Peyer's patch (tissue), 4 donors: ENCODE results near the gene PBX1.

Experiments used
- POLR2A ChIP-seq, 2 donors: fragments of 450-650 bp; IDR thresholded peaks; one replicate each; pipeline ENCODE4 v1.5.1; 2017; ENCODE audit warnings: antibody characterized with exemption in 2 of 2, mild to moderate bottlenecking in 2 of 2, moderate library complexity in 2 of 2
- TF ChIP-seq, protein P1 (sequence below), 6 experiments: fragments of 450-650 bp in 4 of 6; fragments of 200-600 bp in 2 of 6; sonication (generic) in 1 of 6; IDR thresholded peaks; one replicate each; pipeline ENCODE4 v1.5.1; 2017 to 2019; ENCODE audit warnings: antibody characterized with exemption in 6 of 6, mild to moderate bottlenecking in 3 of 6, moderate library complexity in 1 of 6

DNA sequence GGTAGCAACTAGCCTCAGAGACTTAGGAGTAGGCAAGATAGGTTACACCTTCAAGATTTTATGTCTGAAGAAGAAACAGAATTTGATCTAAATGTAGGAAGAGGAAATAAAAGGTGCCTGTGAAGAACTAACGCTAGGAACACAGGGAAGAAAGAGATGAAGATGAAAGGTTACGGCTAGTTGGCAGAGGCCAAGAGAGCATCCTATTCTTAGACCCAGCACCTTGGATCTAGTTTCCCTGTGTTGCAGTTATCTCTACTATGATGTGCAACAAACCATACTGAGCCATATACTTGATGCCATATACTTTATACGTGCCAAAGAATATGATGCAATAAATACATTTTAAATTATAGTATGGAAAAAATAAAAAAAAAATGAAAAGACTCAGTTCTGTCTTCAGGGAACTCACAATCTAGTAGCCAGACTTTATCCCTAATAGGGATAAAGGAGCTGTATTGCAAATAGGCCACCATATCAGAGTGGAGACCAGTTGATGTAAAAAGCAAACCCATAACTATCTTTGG is 181.1 kb downstream of the PBX1 start:
- TF ChIP-seq, protein P1, sequence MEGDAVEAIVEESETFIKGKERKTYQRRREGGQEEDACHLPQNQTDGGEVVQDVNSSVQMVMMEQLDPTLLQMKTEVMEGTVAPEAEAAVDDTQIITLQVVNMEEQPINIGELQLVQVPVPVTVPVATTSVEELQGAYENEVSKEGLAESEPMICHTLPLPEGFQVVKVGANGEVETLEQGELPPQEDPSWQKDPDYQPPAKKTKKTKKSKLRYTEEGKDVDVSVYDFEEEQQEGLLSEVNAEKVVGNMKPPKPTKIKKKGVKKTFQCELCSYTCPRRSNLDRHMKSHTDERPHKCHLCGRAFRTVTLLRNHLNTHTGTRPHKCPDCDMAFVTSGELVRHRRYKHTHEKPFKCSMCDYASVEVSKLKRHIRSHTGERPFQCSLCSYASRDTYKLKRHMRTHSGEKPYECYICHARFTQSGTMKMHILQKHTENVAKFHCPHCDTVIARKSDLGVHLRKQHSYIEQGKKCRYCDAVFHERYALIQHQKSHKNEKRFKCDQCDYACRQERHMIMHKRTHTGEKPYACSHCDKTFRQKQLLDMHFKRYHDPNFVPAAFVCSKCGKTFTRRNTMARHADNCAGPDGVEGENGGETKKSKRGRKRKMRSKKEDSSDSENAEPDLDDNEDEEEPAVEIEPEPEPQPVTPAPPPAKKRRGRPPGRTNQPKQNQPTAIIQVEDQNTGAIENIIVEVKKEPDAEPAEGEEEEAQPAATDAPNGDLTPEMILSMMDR (IDR thresholded peaks at IDR 0.05) = no peak
- no peak for TF ChIP-seq POLR2A (IDR thresholded peaks at IDR 0.05)
